LoVo (cell line): ENCODE data around the gene AKT1.
A peak's percentile ranks its signal among the peaks of the same experiment; 100 is the strongest.

ENCODE experiments used
- DNase-seq: peaks from one replicate; pipeline ENCODE4 v3.0.0-alpha.2; 2016; ENCODE audit warnings: low spot score

Gene AKT1

DNA sequence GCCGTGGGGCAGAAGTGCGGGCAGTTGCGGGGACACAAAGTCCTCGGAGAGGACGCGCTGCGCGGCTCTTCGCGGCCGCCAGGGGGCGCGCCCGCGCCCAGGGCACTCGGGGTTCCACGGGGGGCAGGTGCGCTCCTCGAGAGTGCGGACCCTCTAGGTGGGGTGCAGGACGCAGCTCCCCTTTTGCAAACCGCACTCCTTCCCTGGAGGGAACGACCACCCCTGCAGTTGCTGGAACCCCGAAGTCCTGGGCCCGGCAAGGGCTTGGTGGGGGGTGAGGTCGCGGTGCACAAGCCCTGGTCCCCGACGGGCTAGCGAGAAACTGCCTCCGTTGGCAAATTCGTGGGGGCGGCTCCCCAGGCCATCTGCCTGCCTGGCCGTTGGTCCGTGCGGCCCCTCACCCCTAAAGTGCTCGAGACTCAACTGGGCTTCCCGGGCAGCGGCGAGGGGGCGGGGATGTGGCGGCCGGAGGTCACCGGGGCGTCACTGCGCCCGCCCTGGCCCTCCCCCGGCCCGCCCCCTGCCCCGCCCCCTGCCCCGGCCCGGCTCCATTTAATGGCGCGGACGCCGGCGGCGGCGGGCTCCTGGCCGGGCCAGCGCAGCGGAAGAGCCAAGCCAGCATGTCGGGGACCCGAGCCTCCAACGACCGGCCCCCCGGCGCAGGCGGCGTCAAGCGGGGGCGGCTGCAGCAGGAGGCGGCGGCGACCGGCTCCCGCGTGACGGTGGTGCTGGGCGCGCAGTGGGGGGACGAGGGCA lies 71.7 kb downstream of the AKT1 start, which contains the start of gene ADSS1:
ADSS1 (plus strand) TSS at position 579 of the 756 bp plus-strand sequence; CDS start at position 621, 42 bp downstream.
- DNase-seq: peak; percentile 61

DNA sequence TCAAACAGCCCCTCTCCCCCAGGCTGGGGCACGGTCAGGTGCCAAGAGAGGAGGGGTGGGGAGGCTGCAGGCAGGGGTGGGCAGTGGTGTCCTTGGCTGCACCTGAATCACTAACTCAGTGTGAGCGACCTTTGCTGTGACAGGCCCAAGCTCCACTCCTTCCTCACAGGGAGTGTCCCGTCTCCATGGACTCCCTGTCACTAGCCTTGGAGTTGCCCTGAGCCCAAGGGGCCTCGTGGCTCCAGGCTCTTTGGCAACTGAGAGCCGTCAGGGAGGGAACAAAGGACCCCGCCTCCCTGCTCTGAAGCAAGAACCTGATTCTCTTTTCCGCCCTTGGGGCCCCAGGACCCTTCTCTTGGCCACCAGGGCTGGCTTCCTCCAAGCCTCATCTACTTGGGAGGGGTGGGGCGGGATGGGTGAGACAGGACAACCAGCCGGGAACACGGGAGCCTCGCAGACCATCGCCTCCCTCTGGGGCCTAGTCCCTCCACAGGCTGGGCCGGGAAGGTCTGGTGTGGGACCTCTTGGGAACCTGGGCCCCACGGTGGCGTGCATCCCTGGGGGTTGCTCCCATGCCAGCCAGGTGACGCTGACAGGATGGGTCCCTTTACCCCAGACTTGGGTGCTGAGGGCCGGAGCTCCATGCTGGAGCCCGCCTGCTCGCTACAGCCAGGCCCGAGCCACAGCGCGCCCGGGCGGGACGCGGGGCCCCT lies 72.5 kb downstream of the AKT1 start:
- no peak for DNase-seq

DNA sequence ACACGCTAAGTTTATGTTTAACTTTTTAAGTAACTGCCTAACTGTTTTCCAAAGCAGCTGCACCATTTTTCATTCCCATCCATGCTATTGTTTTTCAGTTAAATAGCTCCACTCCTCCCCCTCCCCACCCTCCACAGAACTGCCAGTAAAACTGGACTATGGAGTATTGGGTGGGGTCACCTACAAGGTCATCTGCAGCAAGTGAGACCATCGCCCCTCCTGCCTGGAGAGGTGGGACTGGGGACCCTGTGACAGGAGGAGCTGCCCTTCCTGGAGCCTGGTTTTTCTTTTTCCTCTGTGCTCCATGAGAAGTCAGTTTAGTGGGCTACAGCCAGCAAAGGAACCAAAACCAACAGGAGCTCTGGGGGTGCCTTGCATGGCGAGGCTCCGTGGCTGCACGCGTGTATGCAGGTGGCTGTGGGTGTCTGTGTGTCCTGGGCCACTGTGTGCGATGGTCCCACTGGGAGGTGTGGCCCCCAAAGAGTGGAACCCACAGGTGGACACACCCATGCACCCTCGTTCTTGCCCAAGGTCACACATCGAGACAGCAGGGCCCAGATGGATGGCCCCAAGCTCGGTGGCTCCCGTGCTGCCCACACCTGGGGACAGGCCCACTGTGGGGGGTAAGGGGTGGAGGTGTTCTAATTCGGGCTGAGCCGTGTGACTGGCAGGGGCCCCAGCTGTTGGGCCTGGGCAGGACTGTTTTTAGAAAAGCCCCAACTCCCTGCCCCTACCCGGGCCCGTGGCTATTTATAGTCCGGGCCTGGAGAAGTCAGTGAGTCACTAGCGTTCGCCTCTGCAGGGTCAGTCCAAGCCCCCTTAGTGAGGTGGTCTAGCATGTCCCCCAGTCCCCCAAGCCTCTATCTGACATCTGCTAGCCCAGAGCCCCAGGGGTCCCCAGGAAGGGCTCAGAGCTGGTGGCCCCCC lies 73.8 kb downstream of the AKT1 start:
- no peak for DNase-seq
